WTC11 (cell line): ENCODE data around the gene WDR45. TPM values are rescaled to one million over a fixed set of nuclear protein-coding genes. Genes with fewer than 3 reads are reported as not detected.

Experiments
- ATAC-seq: fragments of 200-7000 bp; cut with Tn5 transposase; 2 replicates; pipeline ENCODE4 v1.10.0; 2021; ENCODE audit warnings: mild to moderate bottlenecking, moderate library complexity
- CTCF ChIA-PET: fragments of 300-600 bp; sonication (Branson Sonifier 250); formaldehyde crosslinking; loops from one replicate; lab custom pipeline; 2021; ENCODE audit warnings: antibody characterized with exemption; lab: Charles Lee
- POLR2A ChIA-PET: fragments of 350-600 bp; sonication (Branson Sonifier 250); formaldehyde crosslinking; loops from one replicate; lab custom pipeline; 2021; ENCODE audit warnings: antibody characterized with exemption; lab: Charles Lee
- DNase-seq: peaks from one replicate; pipeline ENCODE4 v3.0.0; 2021; ENCODE audit warnings: low spot score
- H3K27ac Mint-ChIP-seq: 2 replicates; pipeline ENCODE4 v1.8.0; 2021; ENCODE audit warnings: mixed read lengths
- H3K27me3 Mint-ChIP-seq: 2 replicates; pipeline ENCODE4 v1.8.0; 2021; ENCODE audit warnings: low read depth, mild to moderate bottlenecking, moderate library complexity, mixed read lengths
- H3K36me3 Mint-ChIP-seq: 2 replicates; pipeline ENCODE4 v1.8.0; 2021; ENCODE audit warnings: mixed read lengths
- H3K4me1 Mint-ChIP-seq: 2 replicates; pipeline ENCODE4 v1.8.0; 2022; ENCODE audit warnings: mixed read lengths
- H3K4me3 Mint-ChIP-seq: 2 replicates; pipeline ENCODE4 v1.8.0; 2021; ENCODE audit warnings: mild to moderate bottlenecking, moderate library complexity, mixed read lengths
- H3K9me3 Mint-ChIP-seq: 2 replicates; pipeline ENCODE4 v1.8.0; 2021; ENCODE audit warnings: mixed read lengths
- E2F1 ChIP-seq: sonication (generic); formaldehyde crosslinking; IDR thresholded peaks from 2 replicates; pipeline ENCODE4 v1.8.0; 2022; ENCODE audit warnings: mild to moderate bottlenecking, missing genetic modification reagents
- FOXK1 ChIP-seq: sonication (generic); formaldehyde crosslinking; IDR thresholded peaks from 2 replicates; pipeline ENCODE4 v1.8.0; 2022; ENCODE audit warnings: mild to moderate bottlenecking, moderate library complexity, missing genetic modification reagents
- GTF2I ChIP-seq: fragments of 250-450 bp; sonication (Bioruptor Pico); conservative IDR thresholded peaks from 2 replicates; pipeline ENCODE4 v1.4.0; 2021; ENCODE audit warnings: mild to moderate bottlenecking
- JAZF1 ChIP-seq: fragments of 250-450 bp; sonication (Bioruptor Pico); IDR thresholded peaks from 2 replicates; pipeline ENCODE4 v1.9.0; 2021; ENCODE audit warnings: moderate library complexity, mild to moderate bottlenecking, inconsistent platforms
- JUN ChIP-seq: sonication (generic); formaldehyde crosslinking; IDR thresholded peaks from 2 replicates; pipeline ENCODE4 v1.8.0; 2023; ENCODE audit warnings: mild to moderate bottlenecking, missing genetic modification reagents
- MLX ChIP-seq: sonication (generic); formaldehyde crosslinking; IDR thresholded peaks from 2 replicates; pipeline ENCODE4 v1.8.1; 2023; ENCODE audit warnings: mild to moderate bottlenecking, missing genetic modification reagents, moderate library complexity
- MYBL2 ChIP-seq: sonication (generic); formaldehyde crosslinking; IDR thresholded peaks from 2 replicates; pipeline ENCODE4 v1.8.1; 2023; ENCODE audit warnings: mild to moderate bottlenecking, moderate library complexity, missing genetic modification reagents
- SMAD3 ChIP-seq: sonication (generic); formaldehyde crosslinking; IDR thresholded peaks from 2 replicates; pipeline ENCODE4 v1.8.0; 2022; ENCODE audit warnings: missing genetic modification reagents, mild to moderate bottlenecking, borderline replicate concordance
- USF2 ChIP-seq: sonication (generic); formaldehyde crosslinking; IDR thresholded peaks from 2 replicates; pipeline ENCODE4 v1.8.1; 2023; ENCODE audit warnings: mild to moderate bottlenecking, missing genetic modification reagents, moderate library complexity
- ZNF138 ChIP-seq: sonication (generic); formaldehyde crosslinking; conservative IDR thresholded peaks from 2 replicates; pipeline ENCODE4 v1.8.1; 2022; ENCODE audit warnings: mild to moderate bottlenecking, moderate library complexity, missing genetic modification reagents
- ZNF219 ChIP-seq: sonication (generic); formaldehyde crosslinking; IDR thresholded peaks from 2 replicates; pipeline ENCODE4 v1.8.0; 2023; ENCODE audit warnings: missing genetic modification reagents, mild to moderate bottlenecking, borderline replicate concordance
- ZNF263 ChIP-seq: sonication (generic); formaldehyde crosslinking; IDR thresholded peaks from 2 replicates; pipeline ENCODE4 v1.8.1; 2022; ENCODE audit warnings: low read depth, mild to moderate bottlenecking, moderate library complexity, missing genetic modification reagents
- ZNF425 ChIP-seq: fragments of 250-450 bp; sonication (Bioruptor Pico); conservative IDR thresholded peaks from 2 replicates; pipeline ENCODE4 v1.9.0; 2021; ENCODE audit warnings: mild to moderate bottlenecking
- total RNA-seq: library from RNA; stranded (reverse); gene quantifications from 3 replicates; pipeline ENCODE4 v1.2.3, GENCODE V29; 2021
- TF ChIP-seq, protein P1 (sequence below): sonication (generic); formaldehyde crosslinking; IDR thresholded peaks from 2 replicates; pipeline ENCODE4 v1.8.0; 2022; ENCODE audit warnings: mild to moderate bottlenecking, missing genetic modification reagents
- TF ChIP-seq, protein P2 (sequence below): fragments of 250-450 bp; sonication (Bioruptor Pico); IDR thresholded peaks from 2 replicates; pipeline ENCODE4 v1.9.0; 2021; ENCODE audit warnings: mild to moderate bottlenecking
- TF ChIP-seq, protein P3 (sequence below): sonication (generic); formaldehyde crosslinking; conservative IDR thresholded peaks from 2 replicates; pipeline ENCODE4 v1.8.1; 2023; ENCODE audit warnings: mild to moderate bottlenecking, low read depth, missing genetic modification reagents, moderate library complexity
- TF ChIP-seq, protein P4 (sequence below): sonication (generic); formaldehyde crosslinking; IDR thresholded peaks from 2 replicates; pipeline ENCODE4 v1.8.1; 2022; ENCODE audit warnings: mild to moderate bottlenecking, moderate library complexity, missing genetic modification reagents
- TF ChIP-seq, protein P5 (sequence below): fragments of 250-450 bp; sonication (Bioruptor Pico); IDR thresholded peaks from 2 replicates; pipeline ENCODE4 v1.9.0; 2021; ENCODE audit warnings: moderate library complexity, mild to moderate bottlenecking, inconsistent platforms, borderline replicate concordance

Gene WDR45
- total RNA-seq, 1 experiment from 2014 or later = 23.9 TPM

DNA sequence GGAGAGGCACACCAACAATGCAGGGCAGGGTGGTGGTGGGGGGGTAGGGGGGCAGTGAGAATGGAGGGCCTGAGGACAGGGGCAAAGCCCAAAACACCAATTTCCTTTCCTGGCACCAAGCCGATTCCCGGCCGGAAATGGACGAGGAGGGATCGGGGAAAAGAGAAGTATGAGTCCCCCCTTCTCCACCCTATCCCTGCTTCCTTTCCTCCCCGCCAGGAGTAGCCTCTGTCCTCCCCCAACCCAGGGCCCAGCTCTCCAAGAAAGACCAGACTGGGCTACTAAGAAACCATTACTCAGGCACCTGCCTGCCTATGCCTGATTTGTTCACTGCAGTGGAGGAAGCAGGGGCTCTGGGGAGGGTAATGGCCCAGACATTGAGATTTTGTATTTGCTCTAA is 20.5 kb downstream of the WDR45 start:
- Mint-ChIP-seq H3K27me3 (no peaks in the 10 kb centered on the region), H3K4me3 (peak overlapping the region; percentile 74), H3K4me1 (peaks cover 9% of the 10 kb centered on the region), H3K9me3 (no peaks in the 10 kb centered on the region), H3K27ac (no peak overlapping the region), H3K36me3 (peaks cover 2% of the 10 kb centered on the region; the same call in 1 of the 2 replicates)
- ATAC-seq (peak; percentile 50), DNase-seq (no peak)
- TF ChIP-seq FOXK1 (CRISPR knock-in tag) = no peak
- TF ChIP-seq ZNF138 (CRISPR knock-in tag) = no peak
- no peak for TF ChIP-seq MYBL2 (CRISPR knock-in tag)
- TF ChIP-seq USF2 (CRISPR knock-in tag) = no peak
- TF ChIP-seq JUN = no peak
- TF ChIP-seq, protein P1, sequence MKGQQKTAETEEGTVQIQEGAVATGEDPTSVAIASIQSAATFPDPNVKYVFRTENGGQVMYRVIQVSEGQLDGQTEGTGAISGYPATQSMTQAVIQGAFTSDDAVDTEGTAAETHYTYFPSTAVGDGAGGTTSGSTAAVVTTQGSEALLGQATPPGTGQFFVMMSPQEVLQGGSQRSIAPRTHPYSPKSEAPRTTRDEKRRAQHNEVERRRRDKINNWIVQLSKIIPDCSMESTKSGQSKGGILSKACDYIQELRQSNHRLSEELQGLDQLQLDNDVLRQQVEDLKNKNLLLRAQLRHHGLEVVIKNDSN = no peak
- TF ChIP-seq, protein P2, sequence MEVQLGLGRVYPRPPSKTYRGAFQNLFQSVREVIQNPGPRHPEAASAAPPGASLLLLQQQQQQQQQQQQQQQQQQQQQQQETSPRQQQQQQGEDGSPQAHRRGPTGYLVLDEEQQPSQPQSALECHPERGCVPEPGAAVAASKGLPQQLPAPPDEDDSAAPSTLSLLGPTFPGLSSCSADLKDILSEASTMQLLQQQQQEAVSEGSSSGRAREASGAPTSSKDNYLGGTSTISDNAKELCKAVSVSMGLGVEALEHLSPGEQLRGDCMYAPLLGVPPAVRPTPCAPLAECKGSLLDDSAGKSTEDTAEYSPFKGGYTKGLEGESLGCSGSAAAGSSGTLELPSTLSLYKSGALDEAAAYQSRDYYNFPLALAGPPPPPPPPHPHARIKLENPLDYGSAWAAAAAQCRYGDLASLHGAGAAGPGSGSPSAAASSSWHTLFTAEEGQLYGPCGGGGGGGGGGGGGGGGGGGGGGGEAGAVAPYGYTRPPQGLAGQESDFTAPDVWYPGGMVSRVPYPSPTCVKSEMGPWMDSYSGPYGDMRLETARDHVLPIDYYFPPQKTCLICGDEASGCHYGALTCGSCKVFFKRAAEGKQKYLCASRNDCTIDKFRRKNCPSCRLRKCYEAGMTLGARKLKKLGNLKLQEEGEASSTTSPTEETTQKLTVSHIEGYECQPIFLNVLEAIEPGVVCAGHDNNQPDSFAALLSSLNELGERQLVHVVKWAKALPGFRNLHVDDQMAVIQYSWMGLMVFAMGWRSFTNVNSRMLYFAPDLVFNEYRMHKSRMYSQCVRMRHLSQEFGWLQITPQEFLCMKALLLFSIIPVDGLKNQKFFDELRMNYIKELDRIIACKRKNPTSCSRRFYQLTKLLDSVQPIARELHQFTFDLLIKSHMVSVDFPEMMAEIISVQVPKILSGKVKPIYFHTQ (CRISPR knock-in tag) = no peak
- no peak for TF ChIP-seq JAZF1 (CRISPR knock-in tag)
- TF ChIP-seq ZNF425 = no peak
- TF ChIP-seq, protein P3, sequence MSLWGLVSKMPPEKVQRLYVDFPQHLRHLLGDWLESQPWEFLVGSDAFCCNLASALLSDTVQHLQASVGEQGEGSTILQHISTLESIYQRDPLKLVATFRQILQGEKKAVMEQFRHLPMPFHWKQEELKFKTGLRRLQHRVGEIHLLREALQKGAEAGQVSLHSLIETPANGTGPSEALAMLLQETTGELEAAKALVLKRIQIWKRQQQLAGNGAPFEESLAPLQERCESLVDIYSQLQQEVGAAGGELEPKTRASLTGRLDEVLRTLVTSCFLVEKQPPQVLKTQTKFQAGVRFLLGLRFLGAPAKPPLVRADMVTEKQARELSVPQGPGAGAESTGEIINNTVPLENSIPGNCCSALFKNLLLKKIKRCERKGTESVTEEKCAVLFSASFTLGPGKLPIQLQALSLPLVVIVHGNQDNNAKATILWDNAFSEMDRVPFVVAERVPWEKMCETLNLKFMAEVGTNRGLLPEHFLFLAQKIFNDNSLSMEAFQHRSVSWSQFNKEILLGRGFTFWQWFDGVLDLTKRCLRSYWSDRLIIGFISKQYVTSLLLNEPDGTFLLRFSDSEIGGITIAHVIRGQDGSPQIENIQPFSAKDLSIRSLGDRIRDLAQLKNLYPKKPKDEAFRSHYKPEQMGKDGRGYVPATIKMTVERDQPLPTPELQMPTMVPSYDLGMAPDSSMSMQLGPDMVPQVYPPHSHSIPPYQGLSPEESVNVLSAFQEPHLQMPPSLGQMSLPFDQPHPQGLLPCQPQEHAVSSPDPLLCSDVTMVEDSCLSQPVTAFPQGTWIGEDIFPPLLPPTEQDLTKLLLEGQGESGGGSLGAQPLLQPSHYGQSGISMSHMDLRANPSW (CRISPR knock-in tag) = no peak
- TF ChIP-seq GTF2I (CRISPR knock-in tag) = no peak
- TF ChIP-seq, protein P4, sequence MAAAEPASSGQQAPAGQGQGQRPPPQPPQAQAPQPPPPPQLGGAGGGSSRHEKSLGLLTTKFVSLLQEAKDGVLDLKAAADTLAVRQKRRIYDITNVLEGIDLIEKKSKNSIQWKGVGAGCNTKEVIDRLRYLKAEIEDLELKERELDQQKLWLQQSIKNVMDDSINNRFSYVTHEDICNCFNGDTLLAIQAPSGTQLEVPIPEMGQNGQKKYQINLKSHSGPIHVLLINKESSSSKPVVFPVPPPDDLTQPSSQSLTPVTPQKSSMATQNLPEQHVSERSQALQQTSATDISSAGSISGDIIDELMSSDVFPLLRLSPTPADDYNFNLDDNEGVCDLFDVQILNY (CRISPR knock-in tag) = no peak
- TF ChIP-seq ZNF263 = no peak
- no peak for TF ChIP-seq ZNF219 (CRISPR knock-in tag)
- ChIA-PET POLR2A (interaction anchor here (0.6 kb wide), 1 partner anchor 57 kb away, joined by 3 read pairs; the partner anchor contains the start of gene GRIPAP1), CTCF (interaction anchor here (0.6 kb wide), 1 partner anchor 371 kb away, joined by 4 read pairs; no protein-coding TSS in a partner anchor)

GRCh38 chrX:49058794-49059193 is 20.9 kb downstream of the WDR45 start, which contains the start of gene CCDC120:
Gene CCDC120 (plus strand): TSS chrX:49058999. CDS start chrX:49062042, 3,043 bp downstream.
- ChIA-PET POLR2A (no interaction called here), CTCF (interaction anchor here (0.6 kb wide), 1 partner anchor 370 kb away, joined by 4 read pairs; no protein-coding TSS in a partner anchor)
- 0 out of 2 replicates have a peak within 1 kb of the TSS, but pooled peaks have one; percentile 60 for H3K27ac Mint-ChIP-seq
- peak; percentile 37 for DNase-seq
- no peaks in the 10 kb centered on the region for H3K9me3 Mint-ChIP-seq
- H3K4me3 Mint-ChIP-seq = peak within 1 kb of the TSS; percentile 74
- H3K36me3 Mint-ChIP-seq = peaks cover 2% of the 10 kb centered on the region; the same call in 1 of the 2 replicates
- no peaks in the 10 kb centered on the region for H3K27me3 Mint-ChIP-seq
- peaks cover 13% of the 10 kb centered on the region for H3K4me1 Mint-ChIP-seq
- ATAC-seq = peak; percentile 86
- TF ChIP-seq, protein P5, sequence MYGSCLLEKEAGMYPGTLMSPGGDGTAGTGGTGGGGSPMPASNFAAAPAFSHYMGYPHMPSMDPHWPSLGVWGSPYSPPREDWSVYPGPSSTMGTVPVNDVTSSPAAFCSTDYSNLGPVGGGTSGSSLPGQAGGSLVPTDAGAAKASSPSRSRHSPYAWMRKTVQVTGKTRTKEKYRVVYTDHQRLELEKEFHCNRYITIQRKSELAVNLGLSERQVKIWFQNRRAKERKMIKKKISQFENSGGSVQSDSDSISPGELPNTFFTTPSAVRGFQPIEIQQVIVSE (CRISPR knock-in tag) = no peak
- no peak for TF ChIP-seq ZNF219 (CRISPR knock-in tag)
- TF ChIP-seq SMAD3 = no peak
- TF ChIP-seq MLX (CRISPR knock-in tag) = no peak
- TF ChIP-seq E2F1 = no peak
- TF ChIP-seq MYBL2 (CRISPR knock-in tag) = no peak
